Hepatocyte (in vitro differentiated cells): ENCODE data around the gene PAK1IP1. TPM values are rescaled to one million over a fixed set of nuclear protein-coding genes. Genes with fewer than 3 reads are reported as not detected.

Experiments
- DNase-seq: peaks from one replicate; pipeline ENCODE4 v3.0.0-alpha.2; 2016; ENCODE audit warnings: low spot score
- H2AFZ ChIP-seq: fragments of 200-600 bp; sonication (generic); 2 replicates; pipeline ENCODE4 v1.6.0; 2016; ENCODE audit warnings: antibody characterized with exemption, mild to moderate bottlenecking
- H3K27ac ChIP-seq: fragments of 200-600 bp; sonication (generic); 2 replicates; pipeline ENCODE4 v1.5.1; 2016; ENCODE audit warnings: mild to moderate bottlenecking
- H3K27me3 ChIP-seq: fragments of 200-600 bp; sonication (generic); 2 replicates; pipeline ENCODE4 v1.6.1; 2016
- H3K36me3 ChIP-seq: fragments of 200-600 bp; sonication (generic); replicated peaks from 2 replicates; pipeline ENCODE4 v1.5.1; 2016; ENCODE audit warnings: low read depth; ENCODE audit not compliant: insufficient read depth
- H3K4me1 ChIP-seq: fragments of 200-600 bp; sonication (generic); 2 replicates; pipeline ENCODE4 v1.5.1; 2016; ENCODE audit warnings: mild to moderate bottlenecking, moderate library complexity; ENCODE audit not compliant: insufficient read depth
- H3K4me2 ChIP-seq: fragments of 200-600 bp; sonication (generic); 2 replicates; pipeline ENCODE4 v1.6.0; 2016
- H3K4me3 ChIP-seq: fragments of 200-600 bp; sonication (generic); 2 replicates; pipeline ENCODE4 v1.5.1; 2016; ENCODE audit warnings: mild to moderate bottlenecking
- H3K79me2 ChIP-seq: fragments of 200-600 bp; sonication (generic); 2 replicates; pipeline ENCODE4 v1.6.0; 2017; ENCODE audit warnings: mild to moderate bottlenecking
- H3K9me2 ChIP-seq: fragments of 200-600 bp; sonication (generic); replicated peaks from 2 replicates; pipeline ENCODE4 v1.6.0; 2017; ENCODE audit warnings: mild to moderate bottlenecking; ENCODE audit not compliant: insufficient read depth
- H3K9me3 ChIP-seq: fragments of 200-600 bp; sonication (generic); 2 replicates; pipeline ENCODE4 v1.5.1; 2016; ENCODE audit warnings: low read depth, mild to moderate bottlenecking
- H4K20me1 ChIP-seq: fragments of 200-600 bp; sonication (generic); 2 replicates; pipeline ENCODE4 v1.6.0; 2016; ENCODE audit warnings: mild to moderate bottlenecking; ENCODE audit not compliant: insufficient read depth, poor library complexity, severe bottlenecking
- CTCF ChIP-seq: fragments of 200-600 bp; sonication (generic); IDR thresholded peaks from 2 replicates; pipeline ENCODE4 v1.5.1; 2016; ENCODE audit warnings: antibody characterized with exemption, mild to moderate bottlenecking; ENCODE audit not compliant: poor library complexity
- EZH2 ChIP-seq: fragments of 200-600 bp; sonication (generic); IDR thresholded peaks from 2 replicates; pipeline ENCODE4 v1.6.1; 2016; ENCODE audit warnings: antibody characterized with exemption, mild to moderate bottlenecking, borderline replicate concordance
- EZH2phosphoT487 ChIP-seq: fragments of 200-600 bp; sonication (generic); IDR thresholded peaks from one replicate; pipeline ENCODE4 v1.6.1; 2018; ENCODE audit warnings: antibody characterized with exemption, mild to moderate bottlenecking, low read depth, moderate library complexity; ENCODE audit not compliant: unreplicated experiment, severe bottlenecking
- WGBS: methylation state at CpG from one replicate; pipeline ENCODE4 v1.1.6; 2016; ENCODE audit warnings: low lambda C conversion rate; ENCODE audit errors: missing lambda C conversion rate; 5-methylcytosine and 5-hydroxymethylcytosine counted together
- polyA plus RNA-seq: library from polyadenylated mRNA; unstranded; fragments of >200 nt; fragmentation: Nextera tagmentation; extraction: Ambion mirVana; gene quantifications from 2 replicates; pipeline ENCODE4 v1.2.1, GENCODE V29; 2016
- total RNA-seq: library from RNA; depleted of rRNA; stranded (reverse); fragments of >200 nt; gene quantifications from 2 replicates; pipeline ENCODE4 v1.2.3, GENCODE V29; 2014

The PAK1IP1 gene
- total and polyA plus RNA-seq, 2 experiments from 2014 or later: 14.0 to 15.7 TPM

DNA sequence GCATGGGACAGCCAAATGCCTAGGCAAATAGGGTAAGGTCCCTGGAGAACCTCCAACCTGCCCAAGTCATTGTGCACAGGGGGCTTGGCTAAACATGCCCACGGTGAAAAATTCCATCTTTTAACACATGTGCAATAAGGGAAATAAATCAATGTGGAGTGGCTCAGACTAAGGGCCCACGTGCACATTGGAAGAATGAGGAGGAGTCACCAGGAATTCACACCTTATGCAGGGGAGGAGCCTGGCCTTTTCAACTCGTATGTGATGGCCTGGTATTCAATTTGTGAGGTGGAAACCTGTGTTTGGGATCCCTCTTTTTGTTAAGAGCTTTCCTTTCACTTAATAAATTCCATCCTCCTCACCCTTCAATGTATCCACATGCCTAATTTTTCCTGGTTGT, 13.0 kb upstream of the PAK1IP1 start:
- Histone ChIP-seq H3K36me3 (no peaks in the 10 kb centered on the region), H4K20me1 (no peaks in the 10 kb centered on the region), H2AFZ (no peak overlapping the region), H3K27ac (peak overlapping the region; percentile 76), H3K9me3 (no peaks in the 10 kb centered on the region), H3K4me3 (no peak overlapping the region), H3K79me2 (no peaks in the 10 kb centered on the region), H3K4me1 (peaks cover 10% of the 10 kb centered on the region), H3K4me2 (no peak overlapping the region), H3K9me2 (no peaks in the 10 kb centered on the region), H3K27me3 (no peaks in the 10 kb centered on the region)
- 26% methylated on average over 3 of the region's 3 CpGs for WGBS
- no peak for TF ChIP-seq EZH2phosphoT487
- no peak for TF ChIP-seq EZH2
- TF ChIP-seq CTCF: no peak
- no peak for DNase-seq

- no peaks in the 10 kb centered on the region for H3K27me3 ChIP-seq
- H2AFZ ChIP-seq: no peak overlapping the region
- no peak for DNase-seq
- H3K79me2 ChIP-seq: no peaks in the 10 kb centered on the region
- peak overlapping the region; percentile 76 for H3K27ac ChIP-seq
- no peak overlapping the region for H3K4me2 ChIP-seq
- no peaks in the 10 kb centered on the region for H3K36me3 ChIP-seq
- no peaks in the 10 kb centered on the region for H4K20me1 ChIP-seq
- H3K9me2 ChIP-seq: no peaks in the 10 kb centered on the region
- no peak for TF ChIP-seq EZH2
- TF ChIP-seq EZH2phosphoT487: no peak
- no peak for TF ChIP-seq CTCF
- H3K4me1 ChIP-seq: peaks cover 13% of the 10 kb centered on the region
- no peak overlapping the region for H3K4me3 ChIP-seq
- H3K9me3 ChIP-seq: no peaks in the 10 kb centered on the region
These were observed 12.3 kb upstream of the PAK1IP1 start for GRCh38 chr6:10682355-10682988.

GRCh38 chr6:10684618-10685017, 10.2 kb upstream of the PAK1IP1 start:
- no peaks in the 10 kb centered on the region for H3K9me2 ChIP-seq
- TF ChIP-seq EZH2phosphoT487: no peak
- TF ChIP-seq EZH2: no peak
- no peak for TF ChIP-seq CTCF
- 90% methylated on average over 5 of the region's 5 CpGs for WGBS

More at GRCh38 chr6:10684618-10685017, 10.2 kb upstream of the PAK1IP1 start:
- Histone ChIP-seq H4K20me1 (no peaks in the 10 kb centered on the region), H2AFZ (no peak overlapping the region), H3K4me2 (no peak overlapping the region), H3K27ac (no peak overlapping the region), H3K4me3 (no peak overlapping the region), H3K79me2 (no peaks in the 10 kb centered on the region), H3K9me3 (no peaks in the 10 kb centered on the region), H3K27me3 (no peaks in the 10 kb centered on the region), H3K4me1 (peaks cover 18% of the 10 kb centered on the region), H3K36me3 (no peaks in the 10 kb centered on the region)
- DNase-seq: no peak
